ENCODE results near the gene DNALI1. TPM values are rescaled to one million over a fixed set of nuclear protein-coding genes. Genes with fewer than 3 reads are reported as not detected.
"Not testable (repeated sequence)": the region's sequence is repeated elsewhere in the genome, so short reads cannot be mapped to it uniquely, and the experiment has no call there.

DNALI1 gene
- total RNA-seq, 2 experiments from 2014 or later: not detected

GRCh38 chr1:37557402-37557801, 662 bp downstream of the DNALI1 start:
- intact Hi-C loops (cut with micrococcal nuclease): loop anchor here (5.0 kb wide), 1 partner anchor 125 kb away; no protein-coding TSS in a partner anchor
- H3K9me3 Mint-ChIP-seq: peaks cover 2% of the 10 kb centered on the region

GRCh38 chr1:37558411-37558810, 1.7 kb downstream of the DNALI1 start:
- peaks cover 2% of the 10 kb centered on the region for H3K27me3 Mint-ChIP-seq
- ChIA-PET POLR2A (no interaction called here), CTCF (no interaction called here)
- H3K9me3 Mint-ChIP-seq: peaks cover 2% of the 10 kb centered on the region
- H3K27ac Mint-ChIP-seq: no peak overlapping the region
- H3K4me3 Mint-ChIP-seq: no peak overlapping the region
- DNase-seq (no peak), ATAC-seq (no peak)
- peaks cover 9% of the 10 kb centered on the region for H3K4me1 Mint-ChIP-seq (ENCODE audit: low read depth)
- peaks cover 3% of the 10 kb centered on the region for H3K36me3 Mint-ChIP-seq (ENCODE audit: low read depth)
- intact Hi-C loops (cut with micrococcal nuclease): loop anchor here (5.0 kb wide), 1 partner anchor 124 kb away; no protein-coding TSS in a partner anchor
- no peak for TF ChIP-seq CTCF (IDR thresholded peaks at IDR 0.05)

More at GRCh38 chr1:37557402-37557801, 662 bp downstream of the DNALI1 start:
- peaks cover 18% of the 10 kb centered on the region for H3K4me1 Mint-ChIP-seq (ENCODE audit: low read depth)
- no peak overlapping the region for H3K4me3 Mint-ChIP-seq
- no peak for TF ChIP-seq CTCF (IDR thresholded peaks at IDR 0.05)
- no peak overlapping the region for H3K27ac Mint-ChIP-seq
- peaks cover 9% of the 10 kb centered on the region for H3K36me3 Mint-ChIP-seq (ENCODE audit: low read depth)
- DNase-seq: no peak
- CTCF ChIA-PET: interaction anchor here (1.1 to 1.3 kb wide), 2 partner anchors 70 to 302 kb away, joined by 3 read pairs; partner anchors contain the start of gene MTF1
- ATAC-seq: no peak
- POLR2A ChIA-PET: interaction anchor here (1.0 to 1.2 kb wide), 2 partner anchors 38 to 43 kb away, joined by 3 read pairs; partner anchors contain the start of gene MEAF6
- H3K27me3 Mint-ChIP-seq: peaks cover 2% of the 10 kb centered on the region

GRCh38 chr1:37559080-37559479, 2.3 kb downstream of the DNALI1 start:
- H3K4me3 Mint-ChIP-seq: no peak overlapping the region
- ATAC-seq (no peak), DNase-seq (no peak)
- no peak overlapping the region for H3K27ac Mint-ChIP-seq
- intact Hi-C loops (cut with micrococcal nuclease): loop anchor here (5.0 kb wide), 1 partner anchor 123 kb away; no protein-coding TSS in a partner anchor
- TF ChIP-seq CTCF (IDR thresholded peaks at IDR 0.05): no peak
- peaks cover 8% of the 10 kb centered on the region for H3K4me1 Mint-ChIP-seq (ENCODE audit: low read depth)
- CTCF ChIA-PET: interaction anchor here (1.0 kb wide), 1 partner anchor 123 kb away, joined by 3 read pairs; no protein-coding TSS in a partner anchor
- peaks cover 2% of the 10 kb centered on the region for H3K27me3 Mint-ChIP-seq
- POLR2A ChIA-PET: no interaction called here
- H3K9me3 Mint-ChIP-seq: peaks cover 2% of the 10 kb centered on the region
- H3K36me3 Mint-ChIP-seq (ENCODE audit: low read depth): peaks cover 2% of the 10 kb centered on the region

GRCh38 chr1:37559957-37560379, 3.2 kb downstream of the DNALI1 start:
- H3K4me1 Mint-ChIP-seq (ENCODE audit: low read depth); DNase-seq; ATAC-seq; H3K36me3 Mint-ChIP-seq (ENCODE audit: low read depth); H3K27me3 Mint-ChIP-seq; H3K9me3 Mint-ChIP-seq; POLR2A ChIA-PET; H3K4me3 Mint-ChIP-seq; H3K27ac Mint-ChIP-seq: not testable (repeated sequence)
- intact Hi-C loops (cut with micrococcal nuclease): loop anchor here (5.0 kb wide), 1 partner anchor 122 kb away; no protein-coding TSS in a partner anchor
- CTCF ChIA-PET: interaction anchor here (0.9 kb wide), 1 partner anchor 46 kb away, joined by 3 read pairs; the partner anchor contains the start of gene MEAF6

- ChIA-PET CTCF (interaction anchor here (0.7 to 0.9 kb wide), 2 partner anchors 11 to 46 kb away, joined by 3 read pairs; partner anchors contain the start of gene MEAF6), POLR2A (no interaction called here)
- no peak for TF ChIP-seq CTCF (IDR thresholded peaks at IDR 0.05)
- ATAC-seq (no peak), DNase-seq (no peak)
- Mint-ChIP-seq H3K4me3 (no peak overlapping the region), H3K36me3 (ENCODE audit: low read depth) (no peaks in the 10 kb centered on the region), H3K27me3 (peaks cover 2% of the 10 kb centered on the region), H3K9me3 (no peaks in the 10 kb centered on the region), H3K27ac (no peak overlapping the region), H3K4me1 (ENCODE audit: low read depth) (peaks cover 5% of the 10 kb centered on the region)
- intact Hi-C loops (cut with micrococcal nuclease): no loop called here
Measured at GRCh38 chr1:37560401-37561132, 3.8 kb downstream of the DNALI1 start.
